Left lobe of liver (tissue), 2 donors: ENCODE measurements around the gene EXOC6. TPM values are rescaled to one million over a fixed set of nuclear protein-coding genes. Genes with fewer than 3 reads are reported as not detected.
"Not testable (repeated sequence)": the region's sequence is repeated elsewhere in the genome, so short reads cannot be mapped to it uniquely, and the experiment has no call there.

ENCODE experiments used
- ATAC-seq: fragments of 200-7000 bp; cut with Tn5 transposase; one replicate; pipeline ENCODE4 v1.9.1; 2020; ENCODE audit warnings: mild to moderate bottlenecking, moderate library complexity
- DNase-seq: peaks from one replicate; pipeline ENCODE4 v3.0.0-alpha.2; 2020; ENCODE audit warnings: low spot score
- total RNA-seq: library from RNA; stranded (reverse); gene quantifications from one replicate; pipeline ENCODE4 v1.2.1, GENCODE V29; 2021
- donor health status: DM: no; HTN: no; CAD: no; lungs with moderate emphysema.
- donor health status: DM: no; HTN: yes; CAD: no.

EXOC6 gene
- total RNA-seq, 1 donor from 2014 or later = 4.9 TPM

- no peak for ATAC-seq
These were observed 28.3 kb downstream of the EXOC6 start for GRCh38 chr10:92876509-92877036.

GRCh38 chr10:92880233-92880861, 32.0 kb downstream of the EXOC6 start:
- DNase-seq (no peak), ATAC-seq (peak; percentile 86)

More at GRCh38 chr10:92876509-92877036, 28.3 kb downstream of the EXOC6 start:
- DNase-seq = no peak

- no peak for DNase-seq
- no peak for ATAC-seq
These were observed 32.6 kb downstream of the EXOC6 start for GRCh38 chr10:92880917-92881316.

GRCh38 chr10:92886334-92886961, 38.1 kb downstream of the EXOC6 start:
- DNase-seq = no peak

GRCh38 chr10:92890471-92890870, 42.2 kb downstream of the EXOC6 start:
- ATAC-seq (no peak), DNase-seq (no peak)

More at GRCh38 chr10:92886334-92886961, 38.1 kb downstream of the EXOC6 start:
- ATAC-seq = no peak

GRCh38 chr10:92891885-92892690, 43.8 kb downstream of the EXOC6 start:
- ATAC-seq (peak; percentile 97), DNase-seq (peak; percentile 84)

- ATAC-seq (no peak), DNase-seq (no peak)
These were observed 44.4 kb downstream of the EXOC6 start for GRCh38 chr10:92892691-92893054.

- no peak for DNase-seq
- ATAC-seq = no peak
These were observed 45.8 kb downstream of the EXOC6 start for GRCh38 chr10:92894081-92894655.

GRCh38 chr10:92897916-92898315, 49.6 kb downstream of the EXOC6 start:
- ATAC-seq (no peak), DNase-seq (no peak)

- ATAC-seq (no peak), DNase-seq (no peak)
These were observed 53.5 kb downstream of the EXOC6 start for GRCh38 chr10:92901819-92902251.

- DNase-seq (no peak), ATAC-seq (no peak)
These were observed 55.3 kb downstream of the EXOC6 start for GRCh38 chr10:92903633-92904032.

- DNase-seq = no peak
These were observed 59.0 kb downstream of the EXOC6 start for GRCh38 chr10:92907280-92907679.

GRCh38 chr10:92912631-92913030, 64.3 kb downstream of the EXOC6 start:
- DNase-seq, ATAC-seq: not testable (repeated sequence)

More at GRCh38 chr10:92907280-92907679, 59.0 kb downstream of the EXOC6 start:
- no peak for ATAC-seq

- DNase-seq (no peak), ATAC-seq (no peak)
These were observed 65.7 kb downstream of the EXOC6 start for GRCh38 chr10:92913973-92914372.

GRCh38 chr10:92914478-92915325, 66.4 kb downstream of the EXOC6 start:
- DNase-seq = no peak

GRCh38 chr10:92915892-92916291, 67.6 kb downstream of the EXOC6 start:
- no peak for ATAC-seq
- DNase-seq = no peak

More at GRCh38 chr10:92914478-92915325, 66.4 kb downstream of the EXOC6 start:
- ATAC-seq = peak; percentile 99

GRCh38 chr10:92916433-92916832, 68.1 kb downstream of the EXOC6 start:
- no peak for DNase-seq
- no peak for ATAC-seq

- ATAC-seq = no peak
- DNase-seq = no peak
These were observed 70.3 kb downstream of the EXOC6 start for GRCh38 chr10:92918603-92919002.

- no peak for ATAC-seq
- no peak for DNase-seq
These were observed 72.5 kb downstream of the EXOC6 start for GRCh38 chr10:92920866-92921265.

GRCh38 chr10:92923416-92923815, 75.1 kb downstream of the EXOC6 start:
- ATAC-seq = no peak
- DNase-seq = no peak
